Activated CD4-positive, alpha-beta T cell treated with anti-CD3 and anti-CD28 coated beads, Interleukin-2, amount 10 ng/mL, durations not matched to agents 7 days and 5 days (primary cell): Measurements from ENCODE around the gene LCK. TPM values are rescaled to one million over a fixed set of nuclear protein-coding genes. Genes with fewer than 3 reads are reported as not detected.
"Not testable (repeated sequence)": the region's sequence is repeated elsewhere in the genome, so short reads cannot be mapped to it uniquely, and the experiment has no call there.

ENCODE experiments used
- CTCF ChIA-PET: fragments of 350-600 bp; sonication (Branson Sonifier 250); formaldehyde crosslinking; loops from one replicate; lab custom pipeline; 2021; ENCODE audit warnings: antibody characterized with exemption; lab: Charles Lee
- POLR2A ChIA-PET: fragments of 350-600 bp; sonication (Branson Sonifier 250); formaldehyde crosslinking; loops from one replicate; lab custom pipeline; 2021; ENCODE audit warnings: antibody characterized with exemption; lab: Charles Lee
- DNase-seq: peaks from one replicate; pipeline ENCODE4 v3.0.0-alpha.2; 2020
- H3K27ac Mint-ChIP-seq: one replicate; pipeline ENCODE4 v1.8.0; 2021; ENCODE audit warnings: mild to moderate bottlenecking, moderate library complexity, mixed read lengths
- H3K27me3 Mint-ChIP-seq: one replicate; pipeline ENCODE4 v1.8.0; 2021; ENCODE audit warnings: mixed read lengths
- H3K36me3 Mint-ChIP-seq: one replicate; pipeline ENCODE4 v1.8.0; 2021; ENCODE audit warnings: low read depth, mixed read lengths
- H3K4me1 Mint-ChIP-seq: one replicate; pipeline ENCODE4 v1.8.0; 2021; ENCODE audit warnings: mixed read lengths
- H3K4me3 Mint-ChIP-seq: one replicate; pipeline ENCODE4 v1.8.0; 2021; ENCODE audit warnings: mild to moderate bottlenecking, moderate library complexity, mixed read lengths
- H3K9me3 Mint-ChIP-seq: one replicate; pipeline ENCODE4 v1.8.0; 2021; ENCODE audit warnings: mixed read lengths
- total RNA-seq, 2 experiments: library from RNA; stranded (reverse); gene quantifications; one replicate each; pipeline ENCODE4 v1.2.3, GENCODE V29; 2021

LCK gene
- total RNA-seq, 2 experiments from 2014 or later = 434 to 495 TPM

GRCh38 chr1:32263744-32264143 lies 12.7 kb downstream of the LCK start:
- H3K9me3 Mint-ChIP-seq = no peaks in the 10 kb centered on the region
- H3K27ac Mint-ChIP-seq = peak overlapping the region; percentile 92
- no peak for DNase-seq
- ChIA-PET POLR2A (no interaction called here), CTCF (no interaction called here)
- H3K4me3 Mint-ChIP-seq = peak overlapping the region; percentile 56
- peaks cover 58% of the 10 kb centered on the region for H3K4me1 Mint-ChIP-seq
- peaks cover 44% of the 10 kb centered on the region for H3K36me3 Mint-ChIP-seq
- H3K27me3 Mint-ChIP-seq = no peaks in the 10 kb centered on the region

GRCh38 chr1:32265846-32266245 lies 14.8 kb downstream of the LCK start:
- DNase-seq = no peak
- H3K27me3 Mint-ChIP-seq = no peaks in the 10 kb centered on the region
- H3K4me1 Mint-ChIP-seq = peaks cover 55% of the 10 kb centered on the region
- POLR2A ChIA-PET = interaction anchor here (0.6 kb wide), 1 partner anchor 517 kb away, joined by 6 read pairs; no protein-coding TSS in a partner anchor
- H3K36me3 Mint-ChIP-seq = peaks cover 40% of the 10 kb centered on the region
- peak overlapping the region; percentile 82 for H3K27ac Mint-ChIP-seq
- H3K9me3 Mint-ChIP-seq = no peaks in the 10 kb centered on the region
- CTCF ChIA-PET = interaction anchor here (0.6 to 1.9 kb wide), 7 partner anchors 8 to 196 kb away, joined by 3 to 10 read pairs (median 3); partner anchors contain the start of gene LCK
- peak overlapping the region; percentile 38 for H3K4me3 Mint-ChIP-seq

- no peaks in the 10 kb centered on the region for H3K27me3 Mint-ChIP-seq
- peaks cover 49% of the 10 kb centered on the region for H3K36me3 Mint-ChIP-seq
- H3K27ac Mint-ChIP-seq = peak overlapping the region; percentile 98
- no peaks in the 10 kb centered on the region for H3K9me3 Mint-ChIP-seq
- H3K4me1 Mint-ChIP-seq = peaks cover 67% of the 10 kb centered on the region
- POLR2A ChIA-PET = interaction anchor here (0.6 to 1.2 kb wide), 2 partner anchors 51 to 69 kb away, joined by 3 to 4 read pairs; partner anchors contain the start of gene MARCKSL1
- DNase-seq = peak; percentile 47
- peak overlapping the region; percentile 76 for H3K4me3 Mint-ChIP-seq
- CTCF ChIA-PET = interaction anchor here (1.0 to 1.2 kb wide), 2 partner anchors 12 kb away, joined by 3 read pairs; no protein-coding TSS in a partner anchor
These were observed 16.0 kb downstream of the LCK start for GRCh38 chr1:32266921-32267591.

GRCh38 chr1:32269744-32270143 lies 18.7 kb downstream of the LCK start:
- ChIA-PET POLR2A (no interaction called here), CTCF (interaction anchor here (0.7 to 1.9 kb wide), 5 partner anchors 11 to 36 kb away, joined by 3 to 6 read pairs (median 3); no protein-coding TSS in a partner anchor)
- Mint-ChIP-seq H3K4me1 (peaks cover 73% of the 10 kb centered on the region), H3K27ac (peak overlapping the region; percentile 76), H3K4me3 (no peak overlapping the region), H3K9me3 (no peaks in the 10 kb centered on the region), H3K36me3 (peaks cover 60% of the 10 kb centered on the region), H3K27me3 (no peaks in the 10 kb centered on the region)
- no peak for DNase-seq

- H3K9me3 Mint-ChIP-seq = no peaks in the 10 kb centered on the region
- H3K27me3 Mint-ChIP-seq = no peaks in the 10 kb centered on the region
- peaks cover 65% of the 10 kb centered on the region for H3K4me1 Mint-ChIP-seq
- CTCF ChIA-PET = interaction anchor here (1.3 kb wide), 1 partner anchor 71 kb away, joined by 4 read pairs; no protein-coding TSS in a partner anchor
- peak overlapping the region; percentile 90 for H3K27ac Mint-ChIP-seq
- H3K36me3 Mint-ChIP-seq = peaks cover 66% of the 10 kb centered on the region
- POLR2A ChIA-PET = interaction anchor here (0.6 to 0.7 kb wide), 3 partner anchors 19 to 57 kb away, joined by 3 to 6 read pairs (median 4); partner anchors contain the start of gene HDAC1
- peak overlapping the region; percentile 72 for H3K4me3 Mint-ChIP-seq
- DNase-seq = no peak
These were observed 21.7 kb downstream of the LCK start for GRCh38 chr1:32272557-32273390.

GRCh38 chr1:32273391-32274208 lies 22.5 kb downstream of the LCK start:
- DNase-seq = peak; percentile 87
- CTCF ChIA-PET = interaction anchor here (0.8 to 1.5 kb wide), 4 partner anchors 8 to 72 kb away, joined by 3 to 4 read pairs (median 4); no protein-coding TSS in a partner anchor
- Mint-ChIP-seq H3K9me3 (no peaks in the 10 kb centered on the region), H3K36me3 (peaks cover 74% of the 10 kb centered on the region), H3K4me1 (peaks cover 67% of the 10 kb centered on the region), H3K4me3 (peak overlapping the region; percentile 72), H3K27me3 (no peaks in the 10 kb centered on the region), H3K27ac (peak overlapping the region; percentile 90)
- POLR2A ChIA-PET = no interaction called here

- Mint-ChIP-seq H3K4me3 (peak overlapping the region; percentile 72), H3K36me3 (peaks cover 81% of the 10 kb centered on the region), H3K4me1 (peaks cover 70% of the 10 kb centered on the region)
These were observed 23.7 kb downstream of the LCK start for GRCh38 chr1:32274646-32275340.

GRCh38 chr1:32275424-32275823 lies 24.4 kb downstream of the LCK start:
- Mint-ChIP-seq H3K9me3 (no peaks in the 10 kb centered on the region), H3K27ac (peak overlapping the region; percentile 90), H3K4me1 (peaks cover 69% of the 10 kb centered on the region), H3K4me3 (no peak overlapping the region), H3K27me3 (no peaks in the 10 kb centered on the region), H3K36me3 (peaks cover 83% of the 10 kb centered on the region)
- ChIA-PET CTCF (interaction anchor here (1.5 to 1.7 kb wide), 2 partner anchors 18 to 27 kb away, joined by 4 to 5 read pairs; no protein-coding TSS in a partner anchor), POLR2A (no interaction called here)
- no peak for DNase-seq

More at GRCh38 chr1:32274646-32275340, 23.7 kb downstream of the LCK start:
- Mint-ChIP-seq H3K27ac (peak overlapping the region; percentile 90), H3K27me3 (no peaks in the 10 kb centered on the region), H3K9me3 (no peaks in the 10 kb centered on the region)
- CTCF ChIA-PET = interaction anchor here (0.8 to 1.7 kb wide), 4 partner anchors 9 to 27 kb away, joined by 3 to 5 read pairs (median 4); no protein-coding TSS in a partner anchor
- no peak for DNase-seq
- POLR2A ChIA-PET = interaction anchor here (0.5 kb wide), 1 partner anchor 19 kb away, joined by 5 read pairs; no protein-coding TSS in a partner anchor

GRCh38 chr1:32276032-32276782 lies 25.1 kb downstream of the LCK start:
- CTCF ChIA-PET = interaction anchor here (0.6 to 1.7 kb wide), 3 partner anchors 11 to 981 kb away, joined by 3 to 4 read pairs (median 3); no protein-coding TSS in a partner anchor
- H3K4me3 Mint-ChIP-seq = peak overlapping the region; percentile 19
- DNase-seq = no peak
- H3K4me1 Mint-ChIP-seq = peaks cover 66% of the 10 kb centered on the region
- no peaks in the 10 kb centered on the region for H3K9me3 Mint-ChIP-seq
- POLR2A ChIA-PET = interaction anchor here (0.6 kb wide), 1 partner anchor 34 kb away, joined by 6 read pairs; no protein-coding TSS in a partner anchor
- no peak overlapping the region for H3K27ac Mint-ChIP-seq
- no peaks in the 10 kb centered on the region for H3K27me3 Mint-ChIP-seq
- peaks cover 83% of the 10 kb centered on the region for H3K36me3 Mint-ChIP-seq

GRCh38 chr1:32284777-32285176 lies 33.7 kb downstream of the LCK start:
- H3K9me3 Mint-ChIP-seq, H3K4me3 Mint-ChIP-seq, CTCF ChIA-PET, H3K4me1 Mint-ChIP-seq, H3K27ac Mint-ChIP-seq, H3K27me3 Mint-ChIP-seq, DNase-seq, POLR2A ChIA-PET: not testable (repeated sequence)
- peaks cover 59% of the 10 kb centered on the region for H3K36me3 Mint-ChIP-seq

GRCh38 chr1:32285658-32286057 lies 34.6 kb downstream of the LCK start:
- Mint-ChIP-seq H3K27me3 (no peaks in the 10 kb centered on the region), H3K4me3 (no peak overlapping the region), H3K27ac (no peak overlapping the region), H3K9me3 (no peaks in the 10 kb centered on the region), H3K4me1 (peaks cover 13% of the 10 kb centered on the region), H3K36me3 (peaks cover 52% of the 10 kb centered on the region)
- ChIA-PET CTCF (no interaction called here), POLR2A (no interaction called here)
- DNase-seq = no peak
